Measurements from ENCODE around the gene HAGHL.

DNA sequence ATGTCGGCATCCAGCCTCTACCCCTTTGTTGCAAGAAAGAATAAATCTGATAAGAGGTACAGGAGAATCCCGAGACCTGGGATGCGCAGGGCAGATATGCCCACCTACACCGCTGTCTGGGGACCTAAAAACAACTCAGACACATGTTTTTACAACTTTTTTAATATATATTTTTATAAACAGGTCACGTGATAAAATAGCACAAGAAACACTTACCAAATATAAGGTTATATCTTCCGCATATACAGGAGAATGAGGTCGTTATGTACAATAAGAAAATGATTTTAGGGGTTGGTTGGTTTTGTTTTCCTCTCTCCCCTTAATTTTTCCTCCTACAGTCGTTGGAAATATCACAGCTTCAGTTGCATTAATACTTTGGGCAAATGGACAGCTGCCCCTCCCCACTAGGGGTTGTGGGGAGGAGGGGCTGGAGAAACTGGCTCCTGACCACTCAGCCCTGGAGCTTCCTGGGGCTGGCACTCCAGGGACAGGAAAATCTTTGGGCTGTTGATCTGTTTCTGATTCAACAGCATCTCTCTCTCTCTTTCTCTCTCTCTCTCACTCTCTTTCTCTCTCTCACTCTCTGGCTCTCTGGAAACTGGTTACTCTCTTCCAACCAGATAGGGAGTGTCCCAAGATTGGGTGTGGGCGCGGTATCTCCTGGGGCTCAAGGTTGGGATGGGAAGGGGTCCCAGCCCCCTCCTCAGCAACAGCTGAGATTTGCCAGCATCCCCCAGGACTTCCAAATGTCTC lies 34.4 kb upstream of the HAGHL start:
- no peak for TF ChIP-seq CTCF (conservative IDR thresholded peaks at IDR 0.05; ENCODE audit: low read length)
- TF ChIP-seq EZH2phosphoT487 (IDR thresholded peaks at IDR 0.05; ENCODE audit: borderline replicate concordance): no peak

Measured in Loucy (cell line).